H1 (cell line): ENCODE results near the gene PRR35. TPM values are rescaled to one million over a fixed set of nuclear protein-coding genes. Genes with fewer than 3 reads are reported as not detected.

Source experiments
- CBX8 ChIP-seq: fragments of 300-800, 300-1000 bp; sonication (generic); IDR thresholded peaks from 2 replicates; pipeline ENCODE4 v1.7.1; 2016; ENCODE audit warnings: low read depth, low read length, borderline replicate concordance
- RXRA ChIP-seq: IDR thresholded peaks from 2 replicates; pipeline ENCODE4 v1.6.1; 2011; ENCODE audit warnings: low read depth, mild to moderate bottlenecking, low read length, moderate library complexity; ENCODE audit not compliant: insufficient read depth
- SIN3A ChIP-seq, 2 experiments: IDR thresholded peaks in 1 of 2; conservative IDR thresholded peaks in 1 of 2; 2 replicates each; pipeline ENCODE4 v1.6.1; 2011 to 2012; ENCODE audit warnings: low read length in 2 of 2, improper control_type of control experiment in 1 of 2, low read depth in 1 of 2, mild to moderate bottlenecking in 1 of 2
- polyA plus RNA-seq, 7 experiments: library from polyadenylated mRNA; depleted of rRNA in 3 of 7; stranded (reverse) in 5 of 7; unstranded in 2 of 7; fragments of >200 nt in 5 of 7; fragments of 200-250 nt in 2 of 7; gene quantifications; 1 replicate in 5 of 7; 2 replicates in 1 of 7; 4 replicates in 1 of 7; pipeline versions ENCODE4 v1.2.1 to v1.2.3, GENCODE V29; 2011 to 2013; ENCODE audit warnings: missing spikeins in 2 of 7, mixed read lengths in 2 of 7
- total RNA-seq: library from RNA; stranded (reverse); fragmentation: NEBNext Ultra II Directional; extraction: Animal tissue kit (Norgen Biotek cat#: 25700); gene quantifications from 2 replicates; pipeline ENCODE4 v1.2.1, GENCODE V29; 2021
- TF ChIP-seq, protein P1 (sequence below): IDR thresholded peaks from 2 replicates; pipeline ENCODE4 v1.6.1; 2011; ENCODE audit warnings: low read length, improper control_type of control experiment

PRR35 gene
- total and polyA plus RNA-seq, 2 of the 8 experiments (the other 6 are each of a cell fraction or from before 2014, with no cell fraction given), result 0.38 to 0.50 TPM

GRCh38 chr16:583815-584591, 23.8 kb downstream of the PRR35 start (continued):
- TF ChIP-seq RXRA (no peak), CBX8 (no peak), SIN3A (conservative IDR thresholded peaks at IDR 0.05 in 1 of 2, IDR thresholded peaks at IDR 0.05 in 1 of 2; ENCODE audit: low read depth in 1 of 2, low read length in 2 of 2) (no peak)
- TF ChIP-seq, protein P1, sequence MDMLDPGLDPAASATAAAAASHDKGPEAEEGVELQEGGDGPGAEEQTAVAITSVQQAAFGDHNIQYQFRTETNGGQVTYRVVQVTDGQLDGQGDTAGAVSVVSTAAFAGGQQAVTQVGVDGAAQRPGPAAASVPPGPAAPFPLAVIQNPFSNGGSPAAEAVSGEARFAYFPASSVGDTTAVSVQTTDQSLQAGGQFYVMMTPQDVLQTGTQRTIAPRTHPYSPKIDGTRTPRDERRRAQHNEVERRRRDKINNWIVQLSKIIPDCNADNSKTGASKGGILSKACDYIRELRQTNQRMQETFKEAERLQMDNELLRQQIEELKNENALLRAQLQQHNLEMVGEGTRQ, result no peak
- TF ChIP-seq, all 59 proteins: peak for 0
